ENCODE results near the gene UBASH3A.

DNA sequence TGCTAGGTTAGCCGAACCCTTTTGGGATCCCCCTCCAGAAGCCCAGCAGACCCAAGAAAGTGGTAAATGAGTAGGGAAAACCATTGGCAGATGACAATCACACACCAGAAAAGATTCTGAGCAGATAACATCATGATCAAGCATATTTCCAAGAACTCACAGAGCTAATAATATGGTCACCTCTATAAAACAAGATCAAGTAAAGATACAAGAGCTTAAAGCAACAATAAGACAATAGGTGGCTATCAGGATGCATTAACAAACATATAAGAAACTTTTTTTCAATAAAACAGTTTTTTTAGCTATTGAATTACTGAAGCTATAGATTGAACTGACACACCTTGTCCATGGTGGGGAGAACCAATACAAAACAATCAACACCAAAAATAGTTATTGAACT, 29.0 kb downstream of the UBASH3A start:
- TF ChIP-seq YY1 (IDR thresholded peaks at IDR 0.05; ENCODE audit: low read depth) (no peak), ZBTB7A (IDR thresholded peaks at IDR 0.05; ENCODE audit: low read depth) (no peak), REST (IDR thresholded peaks at IDR 0.05; ENCODE audit: low read depth) (no peak), RAD21 (IDR thresholded peaks at IDR 0.05; ENCODE audit: low read depth) (no peak), EP300 (IDR thresholded peaks at IDR 0.05; ENCODE audit: borderline replicate concordance) (no peak), TCF12 (IDR thresholded peaks at IDR 0.05; ENCODE audit: low read depth) (no peak), CEBPB (IDR thresholded peaks at IDR 0.05) (no peak), FOXM1 (IDR thresholded peaks at IDR 0.05; ENCODE audit: borderline replicate concordance, low read depth) (no peak), CREB1 (IDR thresholded peaks at IDR 0.05; ENCODE audit: low read depth) (no peak), TAF1 (IDR thresholded peaks at IDR 0.05; ENCODE audit: low read depth) (no peak)
- TF ChIP-seq, protein P1, sequence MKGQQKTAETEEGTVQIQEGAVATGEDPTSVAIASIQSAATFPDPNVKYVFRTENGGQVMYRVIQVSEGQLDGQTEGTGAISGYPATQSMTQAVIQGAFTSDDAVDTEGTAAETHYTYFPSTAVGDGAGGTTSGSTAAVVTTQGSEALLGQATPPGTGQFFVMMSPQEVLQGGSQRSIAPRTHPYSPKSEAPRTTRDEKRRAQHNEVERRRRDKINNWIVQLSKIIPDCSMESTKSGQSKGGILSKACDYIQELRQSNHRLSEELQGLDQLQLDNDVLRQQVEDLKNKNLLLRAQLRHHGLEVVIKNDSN (IDR thresholded peaks at IDR 0.05) = no peak
